Endothelial cell of umbilical vein (primary cell): ENCODE results near the gene BRSK1. TPM values are rescaled to one million over a fixed set of nuclear protein-coding genes. Genes with fewer than 3 reads are reported as not detected.

Experiments
- BruUV-seq: library from RNA; stranded (reverse); fragments of 400-500 nt; replicated peaks from 2 replicates; lab custom pipeline; 2021; lab: Mats Ljungman, UMichigan
- CTCF ChIA-PET: fragments of 300-600, 350-600 bp; sonication (Branson Sonifier 250); formaldehyde crosslinking; loops from one replicate; lab custom pipeline; 2021; ENCODE audit warnings: antibody characterized with exemption, inconsistent platforms; lab: Charles Lee
- POLR2A ChIA-PET: fragments of 300-600, 350-600 bp; sonication (Branson Sonifier 250); formaldehyde crosslinking; loops from one replicate; lab custom pipeline; 2021; ENCODE audit warnings: antibody characterized with exemption, inconsistent platforms; lab: Charles Lee
- DNase-seq: peaks from one replicate; pipeline ENCODE4 v3.0.0-alpha.2; 2011; ENCODE audit warnings: low read depth, low spot score
- FAIRE-seq: peaks from 2 replicates; lab custom pipeline; 2011; peaks lifted over from hg19 to GRCh38; lab: Jason Lieb, UNC
- H2AFZ ChIP-seq: 2 replicates; pipeline ENCODE4 v1.6.0; 2012; ENCODE audit warnings: low read depth, low read length, control low read depth, inconsistent platforms
- H3K27ac ChIP-seq: 2 replicates; pipeline ENCODE4 v1.5.1; 2011; ENCODE audit warnings: low read depth, mild to moderate bottlenecking, control low read depth, low read length, moderate library complexity; ENCODE audit not compliant: insufficient read depth
- H3K27me3 ChIP-seq, 2 experiments: 2 replicates each; pipeline versions ENCODE4 v1.6.0 to v1.6.1; 2011; ENCODE audit warnings: low read length in 2 of 2, mixed read lengths in 1 of 2; ENCODE audit not compliant: control insufficient read depth in 2 of 2, insufficient read depth in 2 of 2
- H3K36me3 ChIP-seq, 2 experiments: 2 replicates in 1 of 2; 3 replicates in 1 of 2; pipeline ENCODE4 v1.5.1; 2011; ENCODE audit warnings: low read length in 2 of 2, mild to moderate bottlenecking in 1 of 2, moderate library complexity in 1 of 2; ENCODE audit not compliant: control insufficient read depth in 2 of 2, insufficient read depth in 2 of 2; ENCODE audit errors: extremely low read depth in 1 of 2
- H3K4me1 ChIP-seq: 3 replicates; pipeline ENCODE4 v1.5.1; 2011; ENCODE audit warnings: mild to moderate bottlenecking, low read length; ENCODE audit not compliant: control insufficient read depth, insufficient read depth; ENCODE audit errors: extremely low read depth
- H3K4me2 ChIP-seq: 2 replicates; pipeline ENCODE4 v1.6.1; 2011; ENCODE audit warnings: low read length, control low read depth, mixed read lengths; ENCODE audit not compliant: insufficient read depth
- H3K4me3 ChIP-seq, 3 experiments: fragments of 200-600 bp in 1 of 3; sonication (generic), shearing (Covaris generic) in 1 of 3; replicated peaks in 1 of 3; 2 replicates each; pipeline ENCODE4 v1.5.1; 2011 to 2016; ENCODE audit warnings: control low read depth in 3 of 3, low read length in 3 of 3, mild to moderate bottlenecking in 2 of 3, inconsistent platforms in 1 of 3, low read depth in 1 of 3, moderate library complexity in 1 of 3; ENCODE audit not compliant: insufficient read depth in 1 of 3
- H3K79me2 ChIP-seq: 2 replicates; pipeline ENCODE4 v1.6.0; 2012; ENCODE audit warnings: low read length, inconsistent platforms; ENCODE audit not compliant: control insufficient read depth, insufficient read depth
- H3K9ac ChIP-seq: replicated peaks from 2 replicates; pipeline ENCODE3; 2011; ENCODE audit warnings: low read length, control low read depth; ENCODE audit not compliant: insufficient read depth; ENCODE audit errors: extremely low read depth
- H3K9me1 ChIP-seq: replicated peaks from 3 replicates; pipeline ENCODE4 v1.6.0; 2011; ENCODE audit warnings: mild to moderate bottlenecking, low read length; ENCODE audit not compliant: control insufficient read depth, insufficient read depth; ENCODE audit errors: extremely low read depth
- H3K9me3 ChIP-seq: replicated peaks from 2 replicates; pipeline ENCODE4 v1.5.1; 2012; ENCODE audit warnings: low read length, inconsistent platforms; ENCODE audit not compliant: control insufficient read depth, insufficient read depth
- H4K20me1 ChIP-seq: replicated peaks from 2 replicates; pipeline ENCODE3; 2011; ENCODE audit warnings: mild to moderate bottlenecking, low read length; ENCODE audit not compliant: control insufficient read depth, insufficient read depth; ENCODE audit errors: extremely low read depth
- EZH2 ChIP-seq: IDR thresholded peaks from 2 replicates; pipeline ENCODE4 v1.6.1; 2012; ENCODE audit warnings: borderline replicate concordance, low read depth, mild to moderate bottlenecking, moderate library complexity, low read length, inconsistent platforms; ENCODE audit not compliant: severe bottlenecking
- FOS ChIP-seq: IDR thresholded peaks from 2 replicates; pipeline ENCODE4 v1.6.1; 2011; ENCODE audit warnings: mild to moderate bottlenecking, low read length, moderate library complexity, borderline replicate concordance; ENCODE audit not compliant: insufficient read depth
- GATA2 ChIP-seq: IDR thresholded peaks from 2 replicates; pipeline ENCODE4 v1.7.0; 2011; ENCODE audit warnings: low read depth, mild to moderate bottlenecking, moderate library complexity, mixed read lengths, low read length; ENCODE audit not compliant: insufficient read length, insufficient read depth
- JUN ChIP-seq: IDR thresholded peaks from 2 replicates; pipeline ENCODE4 v1.6.1; 2011; ENCODE audit warnings: borderline replicate concordance, low read depth; ENCODE audit not compliant: insufficient read length, insufficient read depth
- MYC ChIP-seq: IDR thresholded peaks from one replicate; pipeline ENCODE4 v1.6.1; 2011; ENCODE audit warnings: mild to moderate bottlenecking, low read depth, low read length
- POLR2A ChIP-seq: IDR thresholded peaks from 2 replicates; pipeline ENCODE4 v1.6.1; 2012; ENCODE audit warnings: low read depth, mild to moderate bottlenecking, control low read depth, low read length
- POLR2AphosphoS5 ChIP-seq: IDR thresholded peaks from 2 replicates; pipeline ENCODE4 v1.6.1; 2012; ENCODE audit warnings: low read depth, mild to moderate bottlenecking, control low read depth, low read length, moderate library complexity; ENCODE audit not compliant: insufficient read depth
- dilution Hi-C: fragments of 300-500 bp; cut with MboI; formaldehyde crosslinking; loops from one replicate; pipeline ENCODE4 v1.15.0; 2019; ENCODE audit warnings: low sequenced_read_pairs; ENCODE audit not compliant: extremely low pct_ligation_motif_present
- intact Hi-C: fragments of 100-400 bp; cut with micrococcal nuclease; formaldehyde crosslinking; loops from one replicate; pipeline ENCODE4 v1.10.0; 2022
- polyA plus RNA-seq, 4 experiments: library from polyadenylated mRNA; depleted of rRNA in 3 of 4; stranded (reverse) in 3 of 4; unstranded in 1 of 4; fragments of >200 nt; gene quantifications; 2 replicates each; pipeline versions ENCODE4 v1.2.1 to v1.2.3, GENCODE V29; 2011 to 2012; ENCODE audit warnings: missing spikeins in 1 of 4
- total RNA-seq: library from RNA; stranded (reverse); gene quantifications from 2 replicates; pipeline ENCODE4 v1.2.3, GENCODE V29; 2021
- TF ChIP-seq, protein P1 (sequence below), 2 donors: IDR thresholded peaks; 1 replicate in 1 of 2; 2 replicates in 1 of 2; pipeline ENCODE4 v1.5.1; 2011; ENCODE audit warnings: low read length in 2 of 2, mild to moderate bottlenecking in 2 of 2, moderate library complexity in 2 of 2, control low read depth in 1 of 2, inconsistent platforms in 1 of 2, low read depth in 1 of 2; ENCODE audit not compliant: insufficient read depth in 1 of 2; ENCODE audit errors: extremely low read depth in 1 of 2
- TF ChIP-seq, protein P2 (sequence below): IDR thresholded peaks from 2 replicates; pipeline ENCODE4 v1.6.1; 2011; ENCODE audit not compliant: insufficient read depth, insufficient read length

The BRSK1 gene
- total and polyA plus RNA-seq, 2 donors (not counting 3 experiments of a cell fraction or from before 2014, with no cell fraction given) = 0.33 to 0.44 TPM

DNA sequence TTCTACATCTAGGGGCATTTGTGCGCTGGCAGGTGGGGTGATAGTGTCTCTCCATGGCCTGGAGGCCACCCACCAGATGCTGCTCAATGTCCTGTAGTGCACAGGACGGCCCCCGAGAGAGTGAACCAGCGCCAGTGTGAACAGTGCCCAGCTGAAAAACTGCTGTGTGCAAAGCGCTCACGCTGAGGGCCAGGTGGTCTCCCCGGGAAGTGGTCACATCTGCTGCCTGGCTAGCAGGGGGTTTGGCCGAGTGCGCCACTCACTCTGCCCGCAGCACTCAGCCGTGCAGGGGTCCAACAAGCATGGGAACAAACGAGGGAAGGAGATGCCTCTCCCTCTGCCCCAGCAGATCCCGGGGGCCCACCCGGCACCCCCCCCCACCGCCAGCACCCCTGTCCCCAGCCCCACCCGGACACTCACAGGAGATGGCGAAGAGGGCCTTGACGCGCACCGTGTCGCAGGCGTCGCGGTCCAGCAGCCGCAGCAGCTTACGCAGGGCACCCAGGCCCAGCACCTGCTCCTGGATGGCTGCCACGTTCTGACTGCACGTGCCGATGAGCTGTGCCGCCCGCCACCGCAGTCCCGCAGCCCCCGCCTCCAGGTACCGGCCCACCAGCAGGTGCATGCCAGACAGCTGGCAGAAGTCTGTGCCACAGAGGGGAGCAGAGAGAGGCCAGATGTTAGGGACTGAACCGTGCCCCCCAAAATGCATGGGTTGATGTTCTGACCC lies 9.7 kb upstream of the BRSK1 start:
- peaks cover 2% of the 10 kb centered on the region for H3K4me1 ChIP-seq
- no peaks in the 10 kb centered on the region for H3K9me3 ChIP-seq
- H3K79me2 ChIP-seq = no peaks in the 10 kb centered on the region
- no peaks in the 10 kb centered on the region for H3K27me3 ChIP-seq
- no peak overlapping the region for H2AFZ ChIP-seq
- no peak overlapping the region for H3K4me3 ChIP-seq
- H3K9me1 ChIP-seq = no peaks in the 10 kb centered on the region
- TF ChIP-seq, protein P1, sequence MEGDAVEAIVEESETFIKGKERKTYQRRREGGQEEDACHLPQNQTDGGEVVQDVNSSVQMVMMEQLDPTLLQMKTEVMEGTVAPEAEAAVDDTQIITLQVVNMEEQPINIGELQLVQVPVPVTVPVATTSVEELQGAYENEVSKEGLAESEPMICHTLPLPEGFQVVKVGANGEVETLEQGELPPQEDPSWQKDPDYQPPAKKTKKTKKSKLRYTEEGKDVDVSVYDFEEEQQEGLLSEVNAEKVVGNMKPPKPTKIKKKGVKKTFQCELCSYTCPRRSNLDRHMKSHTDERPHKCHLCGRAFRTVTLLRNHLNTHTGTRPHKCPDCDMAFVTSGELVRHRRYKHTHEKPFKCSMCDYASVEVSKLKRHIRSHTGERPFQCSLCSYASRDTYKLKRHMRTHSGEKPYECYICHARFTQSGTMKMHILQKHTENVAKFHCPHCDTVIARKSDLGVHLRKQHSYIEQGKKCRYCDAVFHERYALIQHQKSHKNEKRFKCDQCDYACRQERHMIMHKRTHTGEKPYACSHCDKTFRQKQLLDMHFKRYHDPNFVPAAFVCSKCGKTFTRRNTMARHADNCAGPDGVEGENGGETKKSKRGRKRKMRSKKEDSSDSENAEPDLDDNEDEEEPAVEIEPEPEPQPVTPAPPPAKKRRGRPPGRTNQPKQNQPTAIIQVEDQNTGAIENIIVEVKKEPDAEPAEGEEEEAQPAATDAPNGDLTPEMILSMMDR (IDR thresholded peaks at IDR 0.05; ENCODE audit: extremely low read depth in 1 of 2, insufficient read depth in 1 of 2, low read depth in 1 of 2, low read length in 2 of 2) = no peak
- no peak for TF ChIP-seq JUN
- TF ChIP-seq POLR2AphosphoS5 = no peak
- TF ChIP-seq, protein P2, sequence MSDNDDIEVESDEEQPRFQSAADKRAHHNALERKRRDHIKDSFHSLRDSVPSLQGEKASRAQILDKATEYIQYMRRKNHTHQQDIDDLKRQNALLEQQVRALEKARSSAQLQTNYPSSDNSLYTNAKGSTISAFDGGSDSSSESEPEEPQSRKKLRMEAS = no peak
- no peak for TF ChIP-seq FOS
- no peak for TF ChIP-seq POLR2A
- no peak for TF ChIP-seq GATA2
- no peak for TF ChIP-seq MYC
- TF ChIP-seq EZH2 = no peak
- no peak overlapping the region for H3K27ac ChIP-seq
- DNase-seq = no peak
- ChIA-PET CTCF (no interaction called here), POLR2A (no interaction called here)
- no peak overlapping the region for H3K4me2 ChIP-seq
- dilution Hi-C loops (no loop called here), intact Hi-C loops (no loop called here)
- peaks cover 0 to 6% of the 10 kb centered on the region in 2 experiments for H3K36me3 ChIP-seq
- no peak overlapping the region for H3K9ac ChIP-seq
- no peak for FAIRE-seq
- H4K20me1 ChIP-seq = no peaks in the 10 kb centered on the region
- BruUV-seq = no TSS peak
